Effector memory CD8-positive, alpha-beta T cell (primary cell): ENCODE measurements around the gene RPL32.
A peak's percentile ranks its signal among the peaks of the same experiment; 100 is the strongest.

Experiments
- ATAC-seq: fragments of 150-1000 bp; cut with Tn5 transposase; replicated peaks from 2 replicates; pipeline ENCODE4 v1.10.0; 2021; ENCODE audit warnings: mild to moderate bottlenecking, moderate library complexity
- DNase-seq, 3 experiments: peaks; one replicate each; pipeline ENCODE4 v3.0.0; 2021
- H3K27ac Mint-ChIP-seq, 2 donors: one replicate each; pipeline ENCODE4 v1.8.0; 2022; ENCODE audit warnings: mild to moderate bottlenecking in 2 of 2, mixed read lengths in 2 of 2, moderate library complexity in 2 of 2
- H3K27me3 Mint-ChIP-seq, 2 donors: one replicate each; pipeline ENCODE4 v1.8.0; 2022; ENCODE audit warnings: mixed read lengths in 2 of 2
- H3K36me3 Mint-ChIP-seq: one replicate; pipeline ENCODE4 v1.8.0; 2022; ENCODE audit warnings: mild to moderate bottlenecking, moderate library complexity, mixed read lengths; ENCODE audit not compliant: insufficient read depth
- H3K4me1 Mint-ChIP-seq, 2 donors: one replicate each; pipeline ENCODE4 v1.8.0; 2022; ENCODE audit warnings: low read depth in 2 of 2, mixed read lengths in 2 of 2
- H3K4me3 Mint-ChIP-seq, 2 donors: one replicate each; pipeline ENCODE4 v1.8.0; 2022; ENCODE audit warnings: mild to moderate bottlenecking in 2 of 2, mixed read lengths in 2 of 2, moderate library complexity in 2 of 2
- H3K9me3 Mint-ChIP-seq, 2 donors: one replicate each; pipeline ENCODE4 v1.8.0; 2022; ENCODE audit warnings: mixed read lengths in 2 of 2

The RPL32 gene

DNA sequence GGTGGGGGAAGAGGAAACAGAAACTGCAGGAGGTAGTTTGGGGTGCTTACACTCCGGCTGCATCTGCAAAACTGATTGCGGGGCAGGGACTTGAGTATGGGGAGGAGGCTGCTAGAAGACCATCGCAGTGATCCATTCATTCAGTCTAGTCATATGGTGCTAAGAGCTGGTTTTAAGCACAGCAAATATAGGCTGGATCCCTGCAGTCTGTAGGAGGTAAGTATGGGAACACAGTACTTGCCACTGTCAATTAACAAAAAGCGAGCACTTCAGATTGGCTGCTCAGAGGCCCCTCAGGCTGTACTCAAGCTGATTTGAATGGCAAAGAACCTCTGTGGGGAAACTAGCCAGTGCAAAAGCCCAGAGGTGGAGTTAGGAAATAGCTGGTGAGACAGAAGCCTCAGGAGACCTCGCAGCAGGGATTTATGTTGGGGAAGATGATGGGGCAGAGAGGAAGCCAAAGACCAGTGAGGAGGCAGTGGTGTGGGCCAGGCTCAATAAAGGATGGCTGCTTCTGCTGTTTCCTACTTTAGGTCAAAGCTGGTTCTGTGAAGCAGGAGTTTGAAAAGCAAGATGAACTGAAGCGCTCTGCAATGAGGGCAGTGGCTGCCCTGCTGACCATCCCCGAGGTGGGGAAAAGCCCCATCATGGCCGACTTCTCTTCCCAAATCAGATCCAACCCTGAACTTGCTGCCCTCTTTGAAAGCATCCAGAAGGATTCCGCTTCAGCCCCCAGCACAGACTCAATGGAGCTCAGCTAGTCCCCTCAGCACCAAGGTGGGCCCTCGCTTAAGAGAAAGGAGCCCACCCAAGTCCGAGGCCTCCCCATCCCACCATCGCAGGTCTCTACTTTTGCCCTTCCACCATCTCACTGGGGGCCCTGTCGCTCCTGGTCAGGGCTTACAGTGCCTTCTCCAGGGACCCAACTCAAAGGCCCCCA lies 7.9 kb downstream of the RPL32 start:
- DNase-seq (no peak), ATAC-seq (no peak)
- Mint-ChIP-seq H3K9me3 (no peaks in the 10 kb centered on the region), H3K4me1 (peaks cover 13% of the 10 kb centered on the region in 2 donors), H3K36me3 (peaks cover 63% of the 10 kb centered on the region), H3K27me3 (no peaks in the 10 kb centered on the region), H3K4me3 (no peak overlapping the region), H3K27ac (peak overlapping the region; percentile 23 to 49)

DNA sequence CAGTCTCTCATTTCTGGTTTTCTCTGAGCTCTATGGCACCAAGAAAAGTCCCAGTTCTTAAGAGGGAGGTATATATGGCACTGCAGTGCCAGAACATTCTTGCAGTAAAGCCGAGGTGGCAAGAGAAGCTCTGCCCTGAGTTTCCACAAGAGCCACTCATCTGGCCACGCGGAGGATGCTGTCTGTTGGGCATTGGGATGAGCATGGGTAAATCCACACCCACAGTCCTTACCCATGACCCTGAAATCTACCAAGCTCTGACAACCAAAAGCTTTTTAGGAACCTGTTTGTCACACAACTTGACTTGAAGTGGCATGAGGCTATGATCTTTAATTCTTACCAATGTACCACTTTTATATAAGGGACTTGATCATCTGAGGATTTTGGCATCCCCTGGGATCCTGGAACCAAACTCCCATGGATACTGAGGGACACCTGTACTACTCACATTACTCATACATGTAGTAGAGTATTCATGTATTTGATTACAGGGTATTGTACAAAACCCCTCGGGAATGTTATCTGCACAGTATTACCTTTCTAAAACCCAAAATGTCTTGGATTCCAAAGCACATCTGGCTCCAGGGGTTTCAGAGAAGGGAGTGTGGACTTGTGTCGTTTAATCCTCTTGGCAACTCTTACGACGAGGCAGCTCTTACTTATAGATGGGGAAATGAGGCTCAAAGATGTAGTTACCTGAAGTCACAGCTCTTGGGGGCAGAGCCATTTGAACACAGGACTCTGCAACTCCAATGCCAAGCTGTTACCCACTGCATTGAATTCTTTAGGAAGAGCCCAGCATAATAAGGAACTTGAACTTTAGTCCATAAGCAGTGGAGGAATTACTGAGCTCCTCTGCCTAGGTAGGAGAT lies 8.8 kb downstream of the RPL32 start:
- ATAC-seq (no peak), DNase-seq (no peak)
- Mint-ChIP-seq H3K9me3 (no peaks in the 10 kb centered on the region), H3K36me3 (peaks cover 54% of the 10 kb centered on the region), H3K27ac (peak overlapping the region; percentile 25 to 49), H3K4me3 (no peak overlapping the region), H3K27me3 (no peaks in the 10 kb centered on the region), H3K4me1 (peaks cover 6 to 7% of the 10 kb centered on the region in 2 donors)

DNA sequence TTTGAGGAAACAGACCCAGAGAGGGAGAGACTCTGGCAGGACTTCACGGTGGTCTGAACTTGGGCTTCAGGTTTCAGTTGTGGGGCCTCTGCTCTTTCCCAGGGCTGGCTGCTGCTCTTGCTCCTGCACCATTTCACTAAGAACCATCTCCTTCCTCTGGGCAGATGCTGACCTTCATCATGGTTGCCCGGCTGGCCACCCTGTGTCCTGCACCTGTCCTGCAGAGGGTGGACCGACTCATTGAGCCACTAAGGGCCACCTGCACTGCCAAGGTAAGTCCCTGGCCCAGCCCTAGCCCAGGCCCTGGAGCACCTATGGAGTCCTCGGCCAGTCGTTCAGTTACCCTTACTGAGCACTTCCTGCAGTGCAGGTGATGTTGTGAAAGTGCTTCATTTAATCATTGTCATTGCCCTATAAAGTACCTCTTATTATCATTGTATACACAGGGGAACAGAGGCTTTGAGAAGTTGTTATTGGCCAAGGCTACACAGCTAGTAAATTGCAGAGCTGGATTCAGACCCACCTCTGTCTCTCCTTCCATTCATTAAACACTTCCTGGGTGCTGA lies 10.0 kb downstream of the RPL32 start:
- H3K9me3 Mint-ChIP-seq, result no peaks in the 10 kb centered on the region
- DNase-seq (no peak), ATAC-seq (no peak)
- H3K36me3 Mint-ChIP-seq, result peaks cover 44% of the 10 kb centered on the region
- no peaks in the 10 kb centered on the region for H3K27me3 Mint-ChIP-seq
- H3K4me1 Mint-ChIP-seq, result peaks cover 0 to 3% of the 10 kb centered on the region in 2 donors
- H3K4me3 Mint-ChIP-seq, result no peak overlapping the region
- H3K27ac Mint-ChIP-seq, result peak overlapping the region; percentile 39 to 49

DNA sequence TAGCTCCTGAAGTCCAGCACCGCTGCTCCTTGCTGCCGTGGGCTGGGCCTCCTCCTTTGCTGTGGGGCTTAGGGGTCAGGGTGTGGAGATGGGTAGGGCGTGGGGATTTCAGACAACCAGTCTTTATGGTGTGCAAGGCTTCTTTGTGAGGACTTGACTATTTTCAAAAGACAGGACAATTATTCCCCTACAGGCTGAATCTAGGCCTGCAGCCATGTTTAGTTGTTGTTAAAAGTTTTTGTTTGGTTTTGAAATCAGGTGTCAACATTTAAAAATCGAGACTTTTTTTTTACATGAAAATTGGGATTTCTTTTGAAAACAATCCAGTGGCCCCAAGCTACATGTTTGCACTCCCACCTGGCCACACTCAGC lies 10.6 kb downstream of the RPL32 start:
- ATAC-seq (no peak), DNase-seq (no peak)
- H3K36me3 Mint-ChIP-seq, result peaks cover 38% of the 10 kb centered on the region
- peaks cover 0 to 3% of the 10 kb centered on the region in 2 donors for H3K4me1 Mint-ChIP-seq
- H3K9me3 Mint-ChIP-seq, result no peaks in the 10 kb centered on the region
- no peak overlapping the region for H3K27ac Mint-ChIP-seq
- H3K4me3 Mint-ChIP-seq, result no peak overlapping the region
- H3K27me3 Mint-ChIP-seq, result no peaks in the 10 kb centered on the region

GRCh38 chr3:12829886-12830784 lies 11.2 kb downstream of the RPL32 start:
- H3K9me3 Mint-ChIP-seq, result no peaks in the 10 kb centered on the region
- peaks cover 0 to 3% of the 10 kb centered on the region in 2 donors for H3K4me1 Mint-ChIP-seq
- DNase-seq, result no peak
- H3K27me3 Mint-ChIP-seq, result no peaks in the 10 kb centered on the region
- H3K27ac Mint-ChIP-seq, result no peak overlapping the region
- no peak for ATAC-seq
- peaks cover 32% of the 10 kb centered on the region for H3K36me3 Mint-ChIP-seq
- H3K4me3 Mint-ChIP-seq, result no peak overlapping the region

DNA sequence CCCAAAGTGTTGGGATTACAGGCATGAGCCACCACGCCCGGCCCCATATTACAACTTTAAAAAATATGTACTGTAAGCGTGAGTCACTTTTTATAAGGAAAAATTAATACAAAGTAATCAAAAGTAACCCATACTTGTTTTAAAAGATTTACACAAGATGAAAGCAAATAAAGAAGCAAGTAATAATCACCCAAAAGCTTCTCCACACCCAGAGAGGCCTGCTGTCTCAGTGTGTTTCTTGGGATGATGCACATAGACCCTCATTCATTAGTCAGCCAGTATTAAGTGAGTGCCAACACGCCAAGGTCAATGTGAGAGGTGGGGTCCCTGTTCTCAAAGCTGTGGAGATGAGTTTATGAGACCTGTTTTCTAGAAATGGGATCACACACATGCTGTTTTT lies 12.0 kb downstream of the RPL32 start:
- no peak for DNase-seq
- Mint-ChIP-seq H3K4me3 (no peak overlapping the region), H3K27me3 (no peaks in the 10 kb centered on the region), H3K36me3 (peaks cover 29% of the 10 kb centered on the region), H3K27ac (no peak overlapping the region), H3K4me1 (peaks cover 0 to 3% of the 10 kb centered on the region in 2 donors), H3K9me3 (no peaks in the 10 kb centered on the region)
- ATAC-seq, result no peak

- ATAC-seq, result no peak
- H3K9me3 Mint-ChIP-seq, result no peaks in the 10 kb centered on the region
- no peak overlapping the region for H3K4me3 Mint-ChIP-seq
- H3K4me1 Mint-ChIP-seq, result peaks cover 0 to 2% of the 10 kb centered on the region in 2 donors
- no peaks in the 10 kb centered on the region for H3K27me3 Mint-ChIP-seq
- H3K27ac Mint-ChIP-seq, result no peak overlapping the region
- H3K36me3 Mint-ChIP-seq, result peaks cover 22% of the 10 kb centered on the region
- no peak for DNase-seq
Measured at GRCh38 chr3:12828751-12829150, 12.6 kb downstream of the RPL32 start.

DNA sequence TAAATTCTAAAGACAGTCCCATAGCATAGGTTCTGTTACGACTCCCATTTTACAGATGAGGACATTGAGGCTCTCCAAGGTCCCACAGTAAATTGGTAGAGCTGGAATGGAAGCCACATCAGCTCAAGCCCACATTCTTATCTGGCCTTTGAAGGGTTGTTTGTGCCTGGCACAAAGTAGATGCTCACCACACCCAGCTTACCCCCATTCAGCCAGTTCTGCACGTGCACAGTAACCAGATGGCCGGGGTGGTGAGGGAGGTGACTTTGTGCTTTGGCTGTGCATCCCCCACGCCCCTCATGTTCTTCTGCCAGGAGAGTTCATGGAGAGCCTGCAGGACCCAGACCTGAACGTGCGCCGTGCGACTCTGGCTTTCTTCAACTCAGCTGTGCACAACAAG lies 16.2 kb downstream of the RPL32 start:
- H3K9me3 Mint-ChIP-seq, result no peaks in the 10 kb centered on the region
- no peaks in the 10 kb centered on the region for H3K27me3 Mint-ChIP-seq
- H3K36me3 Mint-ChIP-seq, result no peaks in the 10 kb centered on the region
- ATAC-seq, result no peak
- DNase-seq, result no peak
- no peak overlapping the region for H3K4me3 Mint-ChIP-seq
- H3K27ac Mint-ChIP-seq, result no peak overlapping the region
- H3K4me1 Mint-ChIP-seq, result peaks cover 0 to 4% of the 10 kb centered on the region in 2 donors

DNA sequence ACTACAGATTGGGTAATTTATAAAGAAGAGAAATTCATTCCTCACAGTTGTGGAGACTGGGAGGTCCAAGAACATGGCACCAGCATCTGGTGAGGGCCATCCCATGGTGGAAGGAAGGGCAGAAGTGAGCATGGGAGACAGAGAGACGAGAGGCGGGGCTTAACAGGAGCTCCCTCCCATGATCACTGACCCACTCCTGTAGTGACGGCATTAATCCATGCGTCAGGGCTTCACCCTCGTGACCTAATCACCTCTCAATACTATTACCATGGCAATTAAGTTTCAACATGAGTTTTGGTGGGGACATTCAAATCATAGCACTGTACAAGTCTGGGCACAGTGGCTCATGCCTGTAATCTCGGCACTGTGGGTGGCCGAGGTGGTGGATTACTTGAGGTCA lies 17.1 kb downstream of the RPL32 start:
- no peak for DNase-seq
- Mint-ChIP-seq H3K27me3 (no peaks in the 10 kb centered on the region), H3K27ac (no peak overlapping the region), H3K4me1 (peaks cover 0 to 4% of the 10 kb centered on the region in 2 donors), H3K36me3 (no peaks in the 10 kb centered on the region), H3K4me3 (no peak overlapping the region), H3K9me3 (no peaks in the 10 kb centered on the region)
- no peak for ATAC-seq

- DNase-seq (no peak), ATAC-seq (no peak)
- Mint-ChIP-seq H3K4me1 (peaks cover 0 to 4% of the 10 kb centered on the region in 2 donors), H3K27me3 (no peaks in the 10 kb centered on the region), H3K4me3 (no peak overlapping the region), H3K36me3 (no peaks in the 10 kb centered on the region), H3K9me3 (no peaks in the 10 kb centered on the region), H3K27ac (peak overlapping the region in 1 of 2 donors; percentile 4)
Measured at GRCh38 chr3:12822725-12823373, 18.5 kb downstream of the RPL32 start.

DNA sequence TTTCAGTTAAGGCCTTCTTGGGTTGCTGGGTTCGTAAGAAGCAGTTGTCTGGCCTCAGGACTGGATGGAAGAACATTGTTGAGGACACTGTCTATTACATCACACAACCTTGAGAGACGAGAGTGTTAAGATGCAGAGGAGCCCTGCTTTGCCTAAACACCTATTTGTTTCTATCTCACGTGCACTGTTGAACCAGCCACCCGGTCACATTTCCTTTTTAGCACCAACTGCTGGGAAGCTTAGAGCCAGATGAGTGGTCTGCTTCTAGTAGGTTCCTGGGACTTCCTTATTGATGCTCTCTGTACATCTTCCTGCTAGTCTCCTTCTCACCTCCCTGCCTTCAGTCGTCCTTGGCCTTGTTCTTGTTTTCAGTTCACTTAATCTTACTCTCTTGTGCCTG lies 22.6 kb downstream of the RPL32 start:
- no peaks in the 10 kb centered on the region for H3K27me3 Mint-ChIP-seq
- no peaks in the 10 kb centered on the region for H3K36me3 Mint-ChIP-seq
- DNase-seq (no peak), ATAC-seq (no peak)
- H3K27ac Mint-ChIP-seq, result no peak overlapping the region
- no peaks in the 10 kb centered on the region for H3K9me3 Mint-ChIP-seq
- H3K4me1 Mint-ChIP-seq, result peaks cover 0 to 4% of the 10 kb centered on the region in 2 donors
- H3K4me3 Mint-ChIP-seq, result no peak overlapping the region

- Mint-ChIP-seq H3K4me3 (no peak overlapping the region), H3K36me3 (no peaks in the 10 kb centered on the region), H3K27me3 (no peaks in the 10 kb centered on the region), H3K9me3 (no peaks in the 10 kb centered on the region), H3K27ac (no peak overlapping the region), H3K4me1 (peaks cover 0 to 4% of the 10 kb centered on the region in 2 donors)
- DNase-seq, result no peak
- no peak for ATAC-seq
Measured at GRCh38 chr3:12818273-12818672, 23.1 kb downstream of the RPL32 start.
